ENCODE results near the gene ELOVL6.

The ELOVL6 gene

DNA sequence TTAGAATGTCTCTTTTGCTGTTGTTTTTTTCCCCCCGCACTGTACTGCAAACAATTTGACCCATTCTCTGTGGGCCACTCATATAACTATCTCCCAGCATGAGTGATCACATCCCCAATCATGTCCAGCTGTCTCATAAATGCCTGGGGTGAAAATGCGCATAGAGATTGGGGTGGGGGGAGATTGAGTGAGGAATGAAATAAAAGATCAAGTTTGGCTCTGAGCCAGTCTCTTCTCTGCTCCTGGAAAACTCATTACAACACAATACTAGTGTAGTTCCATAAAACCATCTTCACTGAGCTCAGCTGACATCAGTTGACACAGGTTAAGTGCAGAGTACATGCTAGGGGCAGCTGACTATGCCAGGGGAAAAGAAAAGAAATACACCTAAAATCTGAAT is 188.9 kb downstream of the ELOVL6 start:
- CTCF ChIA-PET: interaction anchor here (1.0 to 22.5 kb wide), 6 partner anchors 8 to 504 kb away, joined by 3 to 673 read pairs (median 4); no protein-coding TSS in a partner anchor

GRCh38 chr4:110008540-110008939 is 189.9 kb downstream of the ELOVL6 start:
- DNase-seq (ENCODE audit: extremely low spot score): no peak
- TF ChIP-seq, protein P1, sequence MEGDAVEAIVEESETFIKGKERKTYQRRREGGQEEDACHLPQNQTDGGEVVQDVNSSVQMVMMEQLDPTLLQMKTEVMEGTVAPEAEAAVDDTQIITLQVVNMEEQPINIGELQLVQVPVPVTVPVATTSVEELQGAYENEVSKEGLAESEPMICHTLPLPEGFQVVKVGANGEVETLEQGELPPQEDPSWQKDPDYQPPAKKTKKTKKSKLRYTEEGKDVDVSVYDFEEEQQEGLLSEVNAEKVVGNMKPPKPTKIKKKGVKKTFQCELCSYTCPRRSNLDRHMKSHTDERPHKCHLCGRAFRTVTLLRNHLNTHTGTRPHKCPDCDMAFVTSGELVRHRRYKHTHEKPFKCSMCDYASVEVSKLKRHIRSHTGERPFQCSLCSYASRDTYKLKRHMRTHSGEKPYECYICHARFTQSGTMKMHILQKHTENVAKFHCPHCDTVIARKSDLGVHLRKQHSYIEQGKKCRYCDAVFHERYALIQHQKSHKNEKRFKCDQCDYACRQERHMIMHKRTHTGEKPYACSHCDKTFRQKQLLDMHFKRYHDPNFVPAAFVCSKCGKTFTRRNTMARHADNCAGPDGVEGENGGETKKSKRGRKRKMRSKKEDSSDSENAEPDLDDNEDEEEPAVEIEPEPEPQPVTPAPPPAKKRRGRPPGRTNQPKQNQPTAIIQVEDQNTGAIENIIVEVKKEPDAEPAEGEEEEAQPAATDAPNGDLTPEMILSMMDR (IDR thresholded peaks at IDR 0.05; ENCODE audit: control extremely low read depth, extremely low read depth, low read depth, missing control alignments): no peak
- ChIA-PET POLR2A (no interaction called here), CTCF (interaction anchor here (1.0 to 22.5 kb wide), 6 partner anchors 10 to 505 kb away, joined by 3 to 673 read pairs (median 4); no protein-coding TSS in a partner anchor)

More for the DNA sequence above, 188.9 kb downstream of the ELOVL6 start:
- DNase-seq (ENCODE audit: extremely low spot score): no peak
- TF ChIP-seq, protein P1 (IDR thresholded peaks at IDR 0.05; ENCODE audit: control extremely low read depth, extremely low read depth, low read depth, missing control alignments): no peak
- POLR2A ChIA-PET: no interaction called here

DNA sequence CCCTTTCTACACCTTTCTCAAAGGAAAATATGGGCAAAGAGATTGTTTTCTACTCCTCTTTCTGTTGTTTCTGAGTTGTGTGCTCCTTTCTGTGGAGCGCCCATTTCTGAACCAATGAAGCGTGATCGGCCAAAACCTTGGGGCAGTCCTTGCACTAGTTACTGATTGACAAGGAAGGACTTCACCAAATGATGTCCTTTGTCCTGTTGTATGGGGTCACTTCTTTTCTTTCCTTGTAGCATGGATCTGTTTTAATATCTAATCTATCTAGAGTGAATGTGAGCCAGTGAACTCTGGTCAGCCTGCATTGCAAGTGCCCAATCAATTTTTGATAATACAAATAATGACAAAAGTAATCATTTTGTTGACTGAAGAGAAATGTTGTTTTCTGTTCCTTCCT is 191.2 kb downstream of the ELOVL6 start:
- POLR2A ChIA-PET: no interaction called here
- CTCF ChIA-PET: interaction anchor here (0.8 to 22.5 kb wide), 11 partner anchors 10 to 507 kb away, joined by 3 to 673 read pairs (median 6); no protein-coding TSS in a partner anchor
- TF ChIP-seq, protein P1 (IDR thresholded peaks at IDR 0.05; ENCODE audit: control extremely low read depth, extremely low read depth, low read depth, missing control alignments): no peak
- no peak for DNase-seq (ENCODE audit: extremely low spot score)

- ChIA-PET POLR2A (no interaction called here), CTCF (interaction anchor here (0.6 to 22.5 kb wide), 24 partner anchors 8 to 508 kb away, joined by 3 to 673 read pairs (median 5); partner anchors contain the start of gene ELOVL6)
- TF ChIP-seq, protein P1 (IDR thresholded peaks at IDR 0.05; ENCODE audit: control extremely low read depth, extremely low read depth, low read depth, missing control alignments): peak; percentile 64
- peak; percentile 71 for DNase-seq (ENCODE audit: extremely low spot score)
These were observed 192.9 kb downstream of the ELOVL6 start for GRCh38 chr4:110005461-110006056.

DNA sequence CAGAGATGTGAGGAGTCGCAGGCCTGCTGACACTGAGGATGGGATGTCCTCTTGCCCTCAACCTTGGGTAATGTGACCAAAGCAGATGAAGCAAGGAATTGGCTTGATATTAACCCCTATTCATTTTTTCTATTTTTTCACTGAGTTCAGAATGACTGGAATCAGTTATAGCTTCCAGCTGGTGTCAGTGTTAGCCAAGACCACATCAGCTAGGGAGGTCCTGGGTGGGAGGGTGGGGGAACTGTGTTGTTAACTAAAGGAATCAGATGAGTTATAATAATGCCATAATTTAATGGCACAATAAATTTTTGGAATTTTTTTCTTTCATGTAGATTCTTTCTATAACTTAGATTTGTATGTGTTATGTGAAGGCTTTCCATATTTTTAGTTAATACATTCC is 193.9 kb downstream of the ELOVL6 start:
- TF ChIP-seq, protein P1 (IDR thresholded peaks at IDR 0.05; ENCODE audit: control extremely low read depth, extremely low read depth, low read depth, missing control alignments): no peak
- no peak for DNase-seq (ENCODE audit: extremely low spot score)
- CTCF ChIA-PET: interaction anchor here (1.2 to 22.5 kb wide), 4 partner anchors 11 to 509 kb away, joined by 3 to 673 read pairs (median 22); no protein-coding TSS in a partner anchor
- POLR2A ChIA-PET: no interaction called here

GRCh38 chr4:110003401-110004187 is 194.8 kb downstream of the ELOVL6 start:
- ChIA-PET POLR2A (no interaction called here), CTCF (interaction anchor here (1.0 to 22.5 kb wide), 3 partner anchors 46 to 510 kb away, joined by 3 to 673 read pairs (median 3); no protein-coding TSS in a partner anchor)
- TF ChIP-seq, protein P1 (IDR thresholded peaks at IDR 0.05; ENCODE audit: control extremely low read depth, extremely low read depth, low read depth, missing control alignments): no peak
- no peak for DNase-seq (ENCODE audit: extremely low spot score)
